Cardiac muscle cell (in vitro differentiated cells and primary cell): Measurements from ENCODE around the gene NMB. TPM values are rescaled to one million over a fixed set of nuclear protein-coding genes. Genes with fewer than 3 reads are reported as not detected.
"Not testable (repeated sequence)": the region's sequence is repeated elsewhere in the genome, so short reads cannot be mapped to it uniquely, and the experiment has no call there.

Source experiments
- DNase-seq, 2 donors: peaks; one replicate each; pipeline versions ENCODE4 v3.0.0 to v3.0.0-alpha.2; 2010 to 2017; ENCODE audit warnings: low read depth in 1 of 2, low spot score in 1 of 2
- H3K27ac ChIP-seq: fragments of 200-600 bp; sonication (generic); 2 replicates; pipeline ENCODE4 v1.5.1; 2016
- H3K27me3 ChIP-seq: fragments of 200-600 bp; sonication (generic); 2 replicates; pipeline ENCODE4 v1.6.0; 2016; ENCODE audit warnings: control low read depth
- H3K36me3 ChIP-seq: fragments of 200-600 bp; sonication (generic); 2 replicates; pipeline ENCODE4 v1.5.1; 2016; ENCODE audit warnings: control low read depth
- H3K4me1 ChIP-seq: fragments of 200-600 bp; sonication (generic); 2 replicates; pipeline ENCODE4 v1.8.1; 2017; ENCODE audit warnings: low read depth, mild to moderate bottlenecking, mixed run types
- H3K4me3 ChIP-seq: fragments of 200-600 bp; sonication (generic); 2 replicates; pipeline ENCODE4 v1.5.1; 2016; ENCODE audit warnings: mild to moderate bottlenecking
- H3K9me3 ChIP-seq: fragments of 200-600 bp; sonication (generic); 2 replicates; pipeline ENCODE4 v1.5.1; 2017; ENCODE audit warnings: low read depth, mild to moderate bottlenecking, control low read depth
- polyA plus RNA-seq: library from polyadenylated mRNA; unstranded; fragments of >200 nt; fragmentation: Nextera tagmentation; extraction: Ambion mirVana; gene quantifications from 2 replicates; pipeline ENCODE4 v1.2.1, GENCODE V29; 2016
- total RNA-seq: library from RNA; depleted of rRNA; stranded (reverse); fragments of >200 nt; gene quantifications from 2 replicates; pipeline ENCODE4 v1.2.3, GENCODE V29; 2016
- TF ChIP-seq, protein P1 (sequence below): IDR thresholded peaks from 2 replicates; pipeline ENCODE4 v1.5.1; 2012; ENCODE audit warnings: low read depth, mild to moderate bottlenecking, low read length

NMB gene
- total and polyA plus RNA-seq, 2 experiments from 2014 or later, result 4.1 to 9.0 TPM

- TF ChIP-seq, protein P1, sequence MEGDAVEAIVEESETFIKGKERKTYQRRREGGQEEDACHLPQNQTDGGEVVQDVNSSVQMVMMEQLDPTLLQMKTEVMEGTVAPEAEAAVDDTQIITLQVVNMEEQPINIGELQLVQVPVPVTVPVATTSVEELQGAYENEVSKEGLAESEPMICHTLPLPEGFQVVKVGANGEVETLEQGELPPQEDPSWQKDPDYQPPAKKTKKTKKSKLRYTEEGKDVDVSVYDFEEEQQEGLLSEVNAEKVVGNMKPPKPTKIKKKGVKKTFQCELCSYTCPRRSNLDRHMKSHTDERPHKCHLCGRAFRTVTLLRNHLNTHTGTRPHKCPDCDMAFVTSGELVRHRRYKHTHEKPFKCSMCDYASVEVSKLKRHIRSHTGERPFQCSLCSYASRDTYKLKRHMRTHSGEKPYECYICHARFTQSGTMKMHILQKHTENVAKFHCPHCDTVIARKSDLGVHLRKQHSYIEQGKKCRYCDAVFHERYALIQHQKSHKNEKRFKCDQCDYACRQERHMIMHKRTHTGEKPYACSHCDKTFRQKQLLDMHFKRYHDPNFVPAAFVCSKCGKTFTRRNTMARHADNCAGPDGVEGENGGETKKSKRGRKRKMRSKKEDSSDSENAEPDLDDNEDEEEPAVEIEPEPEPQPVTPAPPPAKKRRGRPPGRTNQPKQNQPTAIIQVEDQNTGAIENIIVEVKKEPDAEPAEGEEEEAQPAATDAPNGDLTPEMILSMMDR, result no peak
- peaks cover 59% of the 10 kb centered on the region for H3K36me3 ChIP-seq
- H3K4me1 ChIP-seq, result peaks cover 8% of the 10 kb centered on the region
- no peaks in the 10 kb centered on the region for H3K27me3 ChIP-seq
- no peak overlapping the region for H3K27ac ChIP-seq
- H3K4me3 ChIP-seq, result no peak overlapping the region
- no peak for DNase-seq
- H3K9me3 ChIP-seq, result no peaks in the 10 kb centered on the region
Observed at GRCh38 chr15:84647726-84648125, 10.3 kb downstream of the NMB start.

- no peak for DNase-seq
- H3K27ac ChIP-seq, result peak overlapping the region; percentile 69
- peaks cover 75% of the 10 kb centered on the region for H3K36me3 ChIP-seq
- no peak overlapping the region for H3K4me3 ChIP-seq
- no peaks in the 10 kb centered on the region for H3K27me3 ChIP-seq
- H3K9me3 ChIP-seq, result no peaks in the 10 kb centered on the region
- TF ChIP-seq, protein P1, result no peak
- H3K4me1 ChIP-seq, result no peaks in the 10 kb centered on the region
Observed at GRCh38 chr15:84645997-84646396, 12.0 kb downstream of the NMB start.

DNA sequence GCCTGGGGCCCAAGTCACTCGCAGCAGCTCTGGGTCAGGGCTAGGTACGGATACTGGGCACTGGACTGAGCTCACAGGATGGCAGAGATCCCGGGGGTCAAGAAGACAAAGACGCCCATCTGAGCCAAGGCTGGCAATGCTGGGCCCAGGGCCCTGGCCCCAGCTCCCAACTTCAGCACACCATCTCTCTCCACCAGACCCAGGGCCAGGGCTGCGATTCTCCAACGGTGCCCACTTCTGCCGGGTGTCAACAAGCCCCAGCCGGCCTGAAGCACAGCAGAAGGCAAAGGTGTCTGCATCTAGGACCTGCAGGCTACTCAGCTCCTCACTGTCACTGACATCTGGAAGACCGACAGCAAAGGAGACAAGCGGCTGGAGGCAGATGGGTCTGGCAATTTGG, 12.5 kb downstream of the NMB start:
- Histone ChIP-seq H3K4me3 (no peak overlapping the region), H3K4me1 (no peaks in the 10 kb centered on the region), H3K27ac (peak overlapping the region; percentile 69), H3K36me3 (peaks cover 76% of the 10 kb centered on the region), H3K9me3 (no peaks in the 10 kb centered on the region), H3K27me3 (no peaks in the 10 kb centered on the region)
- DNase-seq, result no peak
- TF ChIP-seq, protein P1, result no peak

DNA sequence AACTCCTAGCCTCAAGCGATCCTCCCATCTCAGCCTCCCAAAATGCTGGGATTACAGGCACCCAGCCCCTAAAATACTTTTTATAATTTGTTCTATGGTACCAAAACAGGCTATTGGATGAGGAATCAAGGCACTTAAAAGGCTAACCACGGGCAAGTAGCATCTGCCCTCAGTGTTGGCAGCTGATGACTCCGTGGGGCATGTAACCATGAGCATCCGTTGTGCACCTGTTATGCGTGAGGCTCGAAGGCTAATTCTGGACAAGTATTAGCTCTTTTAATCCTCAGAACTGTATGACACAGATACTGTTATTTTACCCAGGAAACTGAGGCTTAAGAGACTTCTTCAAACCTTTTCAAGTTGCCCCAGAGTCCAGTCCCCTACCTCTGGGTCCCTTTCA, 14.2 kb downstream of the NMB start:
- TF ChIP-seq, protein P1, result no peak
- peaks cover 79% of the 10 kb centered on the region for H3K36me3 ChIP-seq
- no peaks in the 10 kb centered on the region for H3K27me3 ChIP-seq
- no peaks in the 10 kb centered on the region for H3K9me3 ChIP-seq
- H3K4me3 ChIP-seq, result no peak overlapping the region
- H3K27ac ChIP-seq, result no peak overlapping the region
- H3K4me1 ChIP-seq, result no peaks in the 10 kb centered on the region
- no peak for DNase-seq

GRCh38 chr15:84642640-84643039, 15.4 kb downstream of the NMB start:
- H3K36me3 ChIP-seq, result peaks cover 71% of the 10 kb centered on the region
- H3K27ac ChIP-seq, H3K9me3 ChIP-seq, H3K4me3 ChIP-seq, DNase-seq, H3K4me1 ChIP-seq, H3K27me3 ChIP-seq: not testable (repeated sequence)

DNA sequence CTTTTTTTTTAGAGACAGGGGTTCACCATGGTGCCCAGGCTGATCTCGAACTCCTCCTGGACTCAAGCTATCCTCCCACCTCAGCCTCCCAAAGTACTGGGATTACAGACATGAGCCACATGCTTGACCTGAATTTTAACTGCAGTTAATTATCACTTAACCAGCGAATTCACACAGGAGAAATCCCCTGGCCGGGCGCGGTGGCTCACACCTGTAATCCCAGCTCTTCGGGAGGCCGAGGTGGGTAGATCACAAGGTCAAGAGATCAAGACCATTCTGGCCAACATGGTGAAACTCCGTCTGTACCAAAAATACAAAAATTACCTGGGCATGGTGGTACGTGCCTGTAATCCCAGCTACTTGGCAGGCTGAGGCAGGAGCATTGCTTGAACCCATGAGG, 16.1 kb downstream of the NMB start:
- H3K27ac ChIP-seq, H3K4me3 ChIP-seq, H3K4me1 ChIP-seq, H3K27me3 ChIP-seq, DNase-seq, H3K9me3 ChIP-seq: not testable (repeated sequence)
- peaks cover 65% of the 10 kb centered on the region for H3K36me3 ChIP-seq

DNA sequence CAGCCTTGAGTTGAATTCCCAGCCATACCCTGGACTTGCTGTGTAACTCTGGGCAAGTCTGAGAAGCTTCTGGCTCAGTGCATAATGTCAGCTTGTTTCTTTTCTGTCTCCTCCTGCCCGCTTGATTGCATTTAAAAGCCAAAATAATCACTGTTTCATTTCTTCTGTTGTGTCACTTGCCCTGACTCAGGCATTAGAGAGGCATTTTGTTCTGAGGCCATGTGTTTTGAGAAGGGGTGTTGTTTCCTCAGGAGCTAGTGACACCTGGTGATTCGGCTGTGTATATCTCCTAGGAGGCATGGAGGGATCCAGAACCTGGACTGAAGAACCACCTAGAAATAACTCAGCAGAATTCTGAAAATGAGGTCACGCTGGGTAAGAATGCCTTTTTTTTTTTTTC, 19.9 kb downstream of the NMB start:
- Histone ChIP-seq H3K4me1 (peaks cover 16% of the 10 kb centered on the region), H3K9me3 (no peaks in the 10 kb centered on the region), H3K27me3 (no peaks in the 10 kb centered on the region), H3K27ac (no peak overlapping the region), H3K4me3 (no peak overlapping the region), H3K36me3 (peaks cover 50% of the 10 kb centered on the region)
- TF ChIP-seq, protein P1, result no peak
- no peak for DNase-seq
